22Rv1 (cell line): ENCODE measurements around the gene TSPAN9.

Experiments
- ZFX ChIP-seq: fragments of 450-650 bp; IDR thresholded peaks from 2 replicates; pipeline ENCODE4 v1.6.1; 2017; ENCODE audit warnings: antibody characterized with exemption, borderline replicate concordance
- TF ChIP-seq, protein P1 (sequence below): fragments of 450-650 bp; IDR thresholded peaks from 2 replicates; pipeline ENCODE4 v1.5.1; 2017; ENCODE audit warnings: mild to moderate bottlenecking

DNA sequence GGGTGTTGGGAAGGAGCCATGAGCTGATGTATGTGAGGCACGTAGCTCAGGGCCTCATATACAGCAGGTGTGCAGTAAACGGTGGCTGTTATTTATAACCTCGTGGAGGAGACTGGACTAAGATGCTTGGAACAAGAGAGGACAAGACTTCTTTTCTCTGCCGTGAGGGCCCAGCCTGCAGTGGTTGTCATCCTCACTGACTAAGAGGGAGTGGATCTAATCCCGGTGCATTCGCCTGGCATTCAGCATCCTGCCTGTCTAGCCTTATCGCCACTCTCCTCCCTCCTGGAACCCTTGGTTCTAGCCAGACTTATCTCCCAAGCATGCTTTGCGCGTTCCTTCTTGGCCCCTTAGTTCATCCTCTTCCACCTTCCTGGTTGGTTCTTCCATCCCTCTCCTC lies 3.9 kb downstream of the TSPAN9 start:
- TF ChIP-seq, protein P1, sequence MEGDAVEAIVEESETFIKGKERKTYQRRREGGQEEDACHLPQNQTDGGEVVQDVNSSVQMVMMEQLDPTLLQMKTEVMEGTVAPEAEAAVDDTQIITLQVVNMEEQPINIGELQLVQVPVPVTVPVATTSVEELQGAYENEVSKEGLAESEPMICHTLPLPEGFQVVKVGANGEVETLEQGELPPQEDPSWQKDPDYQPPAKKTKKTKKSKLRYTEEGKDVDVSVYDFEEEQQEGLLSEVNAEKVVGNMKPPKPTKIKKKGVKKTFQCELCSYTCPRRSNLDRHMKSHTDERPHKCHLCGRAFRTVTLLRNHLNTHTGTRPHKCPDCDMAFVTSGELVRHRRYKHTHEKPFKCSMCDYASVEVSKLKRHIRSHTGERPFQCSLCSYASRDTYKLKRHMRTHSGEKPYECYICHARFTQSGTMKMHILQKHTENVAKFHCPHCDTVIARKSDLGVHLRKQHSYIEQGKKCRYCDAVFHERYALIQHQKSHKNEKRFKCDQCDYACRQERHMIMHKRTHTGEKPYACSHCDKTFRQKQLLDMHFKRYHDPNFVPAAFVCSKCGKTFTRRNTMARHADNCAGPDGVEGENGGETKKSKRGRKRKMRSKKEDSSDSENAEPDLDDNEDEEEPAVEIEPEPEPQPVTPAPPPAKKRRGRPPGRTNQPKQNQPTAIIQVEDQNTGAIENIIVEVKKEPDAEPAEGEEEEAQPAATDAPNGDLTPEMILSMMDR: no peak
- TF ChIP-seq ZFX: no peak
